OCI-LY3 (cell line): ENCODE data around the gene NOP16.

Experiments used
- H2AFZ ChIP-seq: fragments of 200-600, 300-600 bp; shearing (Covaris generic); 2 replicates; pipeline ENCODE4 v1.6.0; 2014; ENCODE audit warnings: antibody characterized with exemption, low read depth, low read length
- H3K27ac ChIP-seq: fragments of 200-600, 300-600 bp; sonication (generic); 2 replicates; pipeline ENCODE4 v1.5.1; 2014; ENCODE audit warnings: mild to moderate bottlenecking, low read length, moderate library complexity, mixed read lengths
- H3K27me3 ChIP-seq: fragments of 200-600, 300-600 bp; sonication (generic); 2 replicates; pipeline ENCODE4 v1.6.1; 2014; ENCODE audit warnings: low read depth, low read length, mixed read lengths
- H3K36me3 ChIP-seq: fragments of 200-600, 300-600 bp; sonication (generic); replicated peaks from 2 replicates; pipeline ENCODE3; 2014; ENCODE audit warnings: low read depth, low read length, mixed read lengths
- H3K4me1 ChIP-seq: fragments of 300-600, 200-600 bp; sonication (generic); 2 replicates; pipeline ENCODE4 v1.6.1; 2014; ENCODE audit warnings: low read length, mixed read lengths
- H3K4me2 ChIP-seq: fragments of 200-600, 300-600 bp; sonication (generic); 2 replicates; pipeline ENCODE4 v1.6.1; 2014; ENCODE audit warnings: low read length, mixed read lengths
- H3K4me3 ChIP-seq: fragments of 300-600, 200-600 bp; sonication (generic); 2 replicates; pipeline ENCODE4 v1.5.1; 2014; ENCODE audit warnings: antibody characterized with exemption, mild to moderate bottlenecking, low read length, moderate library complexity
- H3K79me2 ChIP-seq: fragments of 300-600, 200-600 bp; shearing (Covaris generic); 2 replicates; pipeline ENCODE4 v1.6.1; 2014; ENCODE audit warnings: mild to moderate bottlenecking, low read length, mixed read lengths
- H3K9ac ChIP-seq: fragments of 300-600, 200-600 bp; shearing (Covaris generic); 2 replicates; pipeline ENCODE4 v1.6.0; 2014; ENCODE audit warnings: mild to moderate bottlenecking, low read length, moderate library complexity
- H3K9me3 ChIP-seq: fragments of 200-600, 300-600 bp; shearing (Covaris generic); 2 replicates; pipeline ENCODE4 v1.6.1; 2014; ENCODE audit warnings: low read length, mixed read lengths; ENCODE audit not compliant: insufficient read depth
- H4K20me1 ChIP-seq: fragments of 200-600, 300-600 bp; sonication (generic); 2 replicates; pipeline ENCODE4 v1.6.1; 2016; ENCODE audit warnings: low read length, mixed read lengths; ENCODE audit not compliant: insufficient read depth
- CTCF ChIP-seq: fragments of 200-600, 300-600 bp; sonication (generic); IDR thresholded peaks from 2 replicates; pipeline ENCODE4 v1.5.1; 2014; ENCODE audit warnings: antibody characterized with exemption, low read length, low read depth
- EZH2phosphoT487 ChIP-seq: fragments of 200-600 bp; shearing (Covaris generic); IDR thresholded peaks from 2 replicates; pipeline ENCODE4 v1.6.1; 2018; ENCODE audit warnings: antibody characterized with exemption, mixed run types, low read depth

Gene NOP16

GRCh38 chr5:176334031-176334770, 54.2 kb downstream of the NOP16 start:
- Histone ChIP-seq H4K20me1 (no peaks in the 10 kb centered on the region), H3K9ac (no peak overlapping the region), H3K9me3 (peaks cover 6% of the 10 kb centered on the region; the same call in 1 of the 2 replicates), H3K4me2 (no peak overlapping the region), H3K36me3 (peaks cover 28% of the 10 kb centered on the region), H3K79me2 (no peaks in the 10 kb centered on the region), H3K4me1 (no peaks in the 10 kb centered on the region), H3K27ac (no peak overlapping the region), H2AFZ (no peak overlapping the region), H3K4me3 (no peak overlapping the region), H3K27me3 (no peaks in the 10 kb centered on the region)
- TF ChIP-seq CTCF = no peak
- no peak for TF ChIP-seq EZH2phosphoT487
